PC-9 (cell line): Measurements from ENCODE around the gene SGPL1. TPM values are rescaled to one million over a fixed set of nuclear protein-coding genes. Genes with fewer than 3 reads are reported as not detected.

Experiments used
- BruUV-seq: library from RNA; stranded (reverse); fragments of 400-500 nt; replicated peaks from 2 replicates; lab custom pipeline; 2021; lab: Mats Ljungman, UMichigan
- CTCF ChIA-PET: fragments of 300-600 bp; sonication (Branson Sonifier 250); formaldehyde crosslinking; loops from one replicate; lab custom pipeline; 2022; ENCODE audit warnings: antibody characterized with exemption; lab: Charles Lee
- POLR2A ChIA-PET: fragments of 300-600 bp; sonication (Branson Sonifier 250); formaldehyde crosslinking; loops from one replicate; lab custom pipeline; 2022; ENCODE audit warnings: antibody characterized with exemption; ENCODE audit not compliant: unreplicated experiment; lab: Charles Lee
- DNase-seq, 2 experiments: peaks; one replicate each; pipeline versions ENCODE4 v3.0.0 to v3.0.0-alpha.2; 2015 to 2022; ENCODE audit warnings: mixed read lengths in 1 of 2
- H2AFZ ChIP-seq: fragments of 200-600 bp; sonication (generic); 2 replicates; pipeline ENCODE4 v1.8.1; 2017; ENCODE audit warnings: antibody characterized with exemption
- H3F3A ChIP-seq: fragments of 200-600 bp; sonication (generic); 2 replicates; pipeline ENCODE4 v1.8.1; 2017; ENCODE audit warnings: antibody characterized with exemption, mild to moderate bottlenecking, low read depth; ENCODE audit not compliant: insufficient read depth
- H3K27ac ChIP-seq: fragments of 200-600 bp; sonication (generic); 2 replicates; pipeline ENCODE4 v1.6.1; 2016; ENCODE audit warnings: mixed run types
- H3K27me3 ChIP-seq: fragments of 200-600 bp; sonication (generic); 2 replicates; pipeline ENCODE4 v1.6.1; 2016; ENCODE audit warnings: low read depth, mixed run types; ENCODE audit not compliant: insufficient read depth
- H3K36me3 ChIP-seq: fragments of 200-600 bp; sonication (generic); 2 replicates; pipeline ENCODE4 v1.6.1; 2016; ENCODE audit warnings: low read depth, mixed run types
- H3K4me1 ChIP-seq: fragments of 200-600 bp; sonication (generic); replicated peaks from 2 replicates; pipeline ENCODE4 v1.6.1; 2016; ENCODE audit warnings: mixed run types; ENCODE audit not compliant: insufficient read depth
- H3K4me2 ChIP-seq: fragments of 200-600 bp; sonication (generic); 2 replicates; pipeline ENCODE4 v1.6.1; 2017; ENCODE audit warnings: mixed run types
- H3K4me3 ChIP-seq: fragments of 200-600 bp; sonication (generic); 2 replicates; pipeline ENCODE4 v1.6.1; 2016; ENCODE audit warnings: mixed run types
- H3K79me2 ChIP-seq: fragments of 200-600 bp; sonication (generic); 2 replicates; pipeline ENCODE4 v1.6.1; 2017; ENCODE audit warnings: low read depth, mixed run types
- H3K9me2 ChIP-seq: fragments of 200-600 bp; sonication (generic); 2 replicates; pipeline ENCODE4 v1.8.1; 2017; ENCODE audit warnings: mild to moderate bottlenecking; ENCODE audit not compliant: insufficient read depth
- H3K9me3 ChIP-seq: fragments of 200-600 bp; sonication (generic); 2 replicates; pipeline ENCODE4 v1.8.1; 2016; ENCODE audit warnings: low read depth; ENCODE audit not compliant: insufficient read depth
- H4K20me1 ChIP-seq: fragments of 200-600 bp; sonication (generic); 2 replicates; pipeline ENCODE4 v1.8.1; 2017; ENCODE audit not compliant: insufficient read depth
- CTCF ChIP-seq: fragments of 200-600 bp; sonication (generic); conservative IDR thresholded peaks from 2 replicates; pipeline ENCODE4 v1.6.1; 2017; ENCODE audit warnings: mixed run types, antibody characterized with exemption, mild to moderate bottlenecking, moderate library complexity
- EZH2 ChIP-seq: fragments of 200-600 bp; sonication (generic); IDR thresholded peaks from 2 replicates; pipeline ENCODE4 v1.8.0; 2017; ENCODE audit warnings: antibody characterized with exemption, low read depth
- intact Hi-C: fragments of 100-400 bp; cut with micrococcal nuclease; formaldehyde crosslinking; loops from one replicate; pipeline ENCODE4 v1.10.0; 2022; ENCODE audit not compliant: unreplicated experiment
- total RNA-seq: library from RNA; stranded (reverse); gene quantifications from 2 replicates; pipeline ENCODE4 v1.2.3, GENCODE V29; 2021

Gene SGPL1
- total RNA-seq, 1 experiment from 2014 or later, result 96.9 TPM

- intact Hi-C loops, result no loop called here
- POLR2A ChIA-PET, result interaction anchor here (0.6 kb wide), 1 partner anchor 18 kb away, joined by 4 read pairs; no protein-coding TSS in a partner anchor
- H4K20me1 ChIP-seq, result no peaks in the 10 kb centered on the region
- no peaks in the 10 kb centered on the region for H3K79me2 ChIP-seq
- H3K4me3 ChIP-seq, result no peak overlapping the region
- no peak for TF ChIP-seq EZH2
- TF ChIP-seq CTCF, result no peak
- H3K36me3 ChIP-seq, result no peaks in the 10 kb centered on the region
- H3K4me1 ChIP-seq, result no peaks in the 10 kb centered on the region
- no TSS peak for BruUV-seq
- no peaks in the 10 kb centered on the region for H3F3A ChIP-seq
- no peak overlapping the region for H2AFZ ChIP-seq
- H3K27ac ChIP-seq, result no peak overlapping the region
- CTCF ChIA-PET, result no interaction called here
- no peak overlapping the region for H3K4me2 ChIP-seq
- no peaks in the 10 kb centered on the region for H3K9me2 ChIP-seq
- H3K27me3 ChIP-seq, result peaks cover 61% of the 10 kb centered on the region
- H3K9me3 ChIP-seq, result 0 out of 2 replicates have a peak, but pooled peaks cover 3% of the 10 kb centered on the region
- DNase-seq, result no peak
Measured at GRCh38 chr10:70913893-70914240, 98.1 kb downstream of the SGPL1 start.

GRCh38 chr10:70914316-70914864 lies 98.6 kb downstream of the SGPL1 start:
- H3K27ac ChIP-seq, result no peak overlapping the region
- no peaks in the 10 kb centered on the region for H3K79me2 ChIP-seq
- no peaks in the 10 kb centered on the region for H3F3A ChIP-seq
- H3K9me2 ChIP-seq, result no peaks in the 10 kb centered on the region
- ChIA-PET CTCF (no interaction called here), POLR2A (interaction anchor here (0.6 kb wide), 1 partner anchor 17 kb away, joined by 4 read pairs; no protein-coding TSS in a partner anchor)
- H3K27me3 ChIP-seq, result peaks cover 61% of the 10 kb centered on the region
- no peak for DNase-seq
- intact Hi-C loops, result no loop called here
- H3K9me3 ChIP-seq, result 0 out of 2 replicates have a peak, but pooled peaks cover 3% of the 10 kb centered on the region
- H3K4me1 ChIP-seq, result no peaks in the 10 kb centered on the region
- TF ChIP-seq CTCF (no peak), EZH2 (no peak)
- no peak overlapping the region for H2AFZ ChIP-seq
- BruUV-seq, result no TSS peak
- H3K4me2 ChIP-seq, result no peak overlapping the region
- no peak overlapping the region for H3K4me3 ChIP-seq
- no peaks in the 10 kb centered on the region for H4K20me1 ChIP-seq
- H3K36me3 ChIP-seq, result no peaks in the 10 kb centered on the region

GRCh38 chr10:70915206-70915605 lies 99.5 kb downstream of the SGPL1 start:
- POLR2A ChIA-PET, result no interaction called here
- Histone ChIP-seq H3K27ac (no peak overlapping the region), H3K27me3 (peaks cover 61% of the 10 kb centered on the region), H2AFZ (no peak overlapping the region), H3K9me3 (0 out of 2 replicates have a peak, but pooled peaks cover 3% of the 10 kb centered on the region), H3K79me2 (no peaks in the 10 kb centered on the region), H3K4me2 (no peak overlapping the region), H3K4me1 (peaks cover 4% of the 10 kb centered on the region), H3K36me3 (no peaks in the 10 kb centered on the region), H3K9me2 (no peaks in the 10 kb centered on the region), H4K20me1 (no peaks in the 10 kb centered on the region), H3F3A (no peaks in the 10 kb centered on the region), H3K4me3 (no peak overlapping the region)
- intact Hi-C loops, result no loop called here
- DNase-seq, result no peak
- BruUV-seq, result no TSS peak
- TF ChIP-seq EZH2, result no peak
- no peak for TF ChIP-seq CTCF
- CTCF ChIA-PET, result no interaction called here
